RWPE1 (cell line): ENCODE results near the gene BAIAP3.

Experiments
- CTCF ChIA-PET: fragments of 350-600 bp; sonication (Branson Sonifier 250); formaldehyde crosslinking; extraction: SDS; loops from one replicate; lab custom pipeline; 2021; lab: Yijun Ruan, JAX
- POLR2A ChIA-PET: fragments of 400-600 bp; formaldehyde crosslinking; extraction: SDS; loops from one replicate; lab custom pipeline; 2020; ENCODE audit warnings: antibody characterized with exemption; ENCODE audit not compliant: low non-redundant PET; lab: Yijun Ruan, JAX
- DNase-seq: peaks from one replicate; pipeline ENCODE4 v3.0.0; 2012; ENCODE audit warnings: low spot score
- H3K27ac ChIP-seq: fragments of 450-650 bp; 2 replicates; pipeline ENCODE4 v1.5.1; 2017
- TF ChIP-seq, protein P1 (sequence below): fragments of 450-650 bp; conservative IDR thresholded peaks from 2 replicates; pipeline ENCODE4 v1.5.1; 2017; ENCODE audit warnings: low read depth, mild to moderate bottlenecking

Gene BAIAP3

DNA sequence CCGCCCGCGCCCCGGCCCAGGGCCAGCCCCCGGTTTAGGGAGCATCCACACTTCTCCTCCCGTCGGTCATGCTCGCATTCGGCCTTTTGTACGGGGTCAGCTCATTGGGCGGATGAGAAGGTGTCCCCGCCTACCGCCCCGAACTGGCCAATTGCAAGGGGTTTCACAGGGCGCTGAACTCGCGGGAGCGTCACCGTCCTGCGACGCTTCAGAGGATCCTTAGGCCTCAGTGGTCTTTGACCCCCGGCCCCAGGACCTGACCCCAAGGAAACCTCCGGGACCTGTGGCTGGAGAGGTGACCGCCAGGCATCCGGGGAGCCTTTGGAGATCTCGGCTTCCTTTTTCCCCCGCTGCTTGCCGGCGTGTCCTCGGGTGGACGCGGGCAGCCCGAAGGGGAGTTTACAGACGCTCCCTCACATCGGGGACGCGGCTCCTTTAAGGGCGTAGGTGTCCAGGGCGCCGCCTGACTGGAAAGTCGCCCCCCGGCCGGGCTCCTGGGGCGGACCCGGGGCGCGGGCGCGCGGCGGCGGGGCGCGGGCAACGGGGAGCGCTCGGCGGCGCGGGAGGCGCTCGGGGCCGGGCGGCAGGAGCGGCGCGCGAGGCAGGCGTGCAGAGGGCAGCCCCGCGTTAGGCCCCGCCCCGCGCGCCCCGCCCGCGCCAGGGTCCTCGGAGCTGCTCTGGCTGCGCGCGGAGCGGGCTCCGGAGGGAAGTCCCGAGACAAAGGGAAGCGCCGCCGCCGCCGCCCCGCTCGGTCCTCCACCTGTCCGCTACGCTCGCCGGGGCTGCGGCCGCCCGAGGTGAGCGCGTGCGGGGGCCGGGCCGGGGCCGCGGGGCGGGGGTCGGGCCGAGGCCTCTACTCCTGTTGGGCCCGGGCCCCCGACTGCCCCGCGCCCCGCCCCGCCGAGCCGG lies 24.2 kb upstream of the BAIAP3 start, which contains the start of gene UBE2I:
Gene UBE2I, plus strand, starts transcription at position 660 of the 909 bp plus-strand sequence. CDS start 4,395 bp downstream, outside the sequence.
- TF ChIP-seq, protein P1, sequence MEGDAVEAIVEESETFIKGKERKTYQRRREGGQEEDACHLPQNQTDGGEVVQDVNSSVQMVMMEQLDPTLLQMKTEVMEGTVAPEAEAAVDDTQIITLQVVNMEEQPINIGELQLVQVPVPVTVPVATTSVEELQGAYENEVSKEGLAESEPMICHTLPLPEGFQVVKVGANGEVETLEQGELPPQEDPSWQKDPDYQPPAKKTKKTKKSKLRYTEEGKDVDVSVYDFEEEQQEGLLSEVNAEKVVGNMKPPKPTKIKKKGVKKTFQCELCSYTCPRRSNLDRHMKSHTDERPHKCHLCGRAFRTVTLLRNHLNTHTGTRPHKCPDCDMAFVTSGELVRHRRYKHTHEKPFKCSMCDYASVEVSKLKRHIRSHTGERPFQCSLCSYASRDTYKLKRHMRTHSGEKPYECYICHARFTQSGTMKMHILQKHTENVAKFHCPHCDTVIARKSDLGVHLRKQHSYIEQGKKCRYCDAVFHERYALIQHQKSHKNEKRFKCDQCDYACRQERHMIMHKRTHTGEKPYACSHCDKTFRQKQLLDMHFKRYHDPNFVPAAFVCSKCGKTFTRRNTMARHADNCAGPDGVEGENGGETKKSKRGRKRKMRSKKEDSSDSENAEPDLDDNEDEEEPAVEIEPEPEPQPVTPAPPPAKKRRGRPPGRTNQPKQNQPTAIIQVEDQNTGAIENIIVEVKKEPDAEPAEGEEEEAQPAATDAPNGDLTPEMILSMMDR, result no peak
- H3K27ac ChIP-seq, result peak within 1 kb of the TSS; percentile 96
- peak; percentile 98 for DNase-seq
- ChIA-PET CTCF (interaction anchor here (0.6 to 0.9 kb wide), 3 partner anchors 11 to 62 kb away, joined by 3 to 4 read pairs (median 3); no protein-coding TSS in a partner anchor), POLR2A (interaction anchor here (0.5 kb wide), 1 partner anchor 17 kb away, joined by 6 read pairs; no protein-coding TSS in a partner anchor)

DNA sequence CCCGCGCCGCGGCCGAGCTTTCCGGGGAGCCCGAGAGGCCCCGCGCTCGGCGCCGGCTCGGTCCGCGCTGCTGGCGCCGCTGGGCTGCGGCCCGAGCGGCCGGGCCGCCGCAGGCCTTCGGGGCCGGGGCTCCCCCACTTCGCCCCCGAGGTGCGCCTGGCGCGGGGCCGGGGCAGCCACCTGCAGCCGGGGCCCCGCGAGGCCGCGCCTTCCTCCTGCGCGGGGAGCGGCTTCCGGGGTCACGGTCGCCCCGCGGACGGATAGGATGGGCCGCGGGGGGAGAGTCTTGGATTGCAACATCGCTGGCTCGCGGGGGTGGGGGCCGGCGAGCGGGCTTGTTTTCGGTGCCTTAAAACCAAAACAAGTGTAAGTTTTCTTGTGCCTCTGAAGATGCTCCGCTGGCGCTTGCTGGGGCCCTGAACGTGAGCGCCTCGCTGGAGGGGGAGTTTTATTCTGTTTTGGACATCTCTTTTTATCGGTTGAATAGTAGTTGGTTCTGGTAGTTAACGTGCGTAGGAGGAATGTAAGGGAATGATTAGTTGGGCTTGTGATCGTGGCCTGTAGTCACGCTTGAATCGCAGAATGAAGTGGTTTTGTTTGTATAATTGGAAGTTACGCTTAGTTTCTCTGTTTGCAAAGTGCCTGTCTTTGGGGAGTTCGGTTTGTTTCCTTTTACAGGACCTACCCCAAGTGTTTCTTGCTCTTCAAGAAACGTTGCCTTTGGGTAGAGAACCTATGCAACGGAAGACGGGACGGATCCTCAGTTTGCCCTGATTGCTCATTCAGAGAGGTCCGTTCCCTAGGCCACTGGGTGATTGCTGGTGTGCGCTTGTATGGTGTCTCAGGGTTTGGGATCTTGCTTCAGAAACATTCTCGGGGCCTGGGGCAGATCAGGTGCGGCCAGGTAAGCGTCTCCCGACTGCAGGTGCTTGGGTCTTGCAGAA lies 23.3 kb upstream of the BAIAP3 start:
- H3K27ac ChIP-seq, result peak overlapping the region; percentile 96
- TF ChIP-seq, protein P1, result no peak
- POLR2A ChIA-PET, result no interaction called here
- no peak for DNase-seq
- CTCF ChIA-PET, result no interaction called here

DNA sequence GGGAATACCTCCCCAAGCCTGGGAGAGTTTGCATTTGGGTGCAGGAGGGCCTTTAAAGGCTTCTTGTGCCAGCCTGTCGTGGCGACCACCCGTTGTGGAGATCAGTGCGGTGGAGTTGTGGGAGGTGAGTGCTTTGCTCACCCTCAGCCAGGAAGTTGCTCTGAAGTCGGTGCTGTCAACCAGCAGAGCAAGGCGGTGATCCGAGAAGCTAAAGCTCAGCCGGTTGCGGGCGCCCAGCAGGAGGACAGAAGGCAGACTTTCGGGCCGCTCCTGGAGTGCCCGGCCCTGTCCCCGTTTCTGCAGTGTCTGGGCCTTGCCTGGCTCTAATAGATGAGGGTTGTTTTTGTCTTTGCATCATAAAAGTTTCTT lies 22.6 kb upstream of the BAIAP3 start:
- POLR2A ChIA-PET, result interaction anchor here (0.6 kb wide), 1 partner anchor 69 kb away, joined by 7 read pairs; no protein-coding TSS in a partner anchor
- CTCF ChIA-PET, result no interaction called here
- DNase-seq, result no peak
- H3K27ac ChIP-seq, result peak overlapping the region; percentile 96
- TF ChIP-seq, protein P1, result no peak

DNA sequence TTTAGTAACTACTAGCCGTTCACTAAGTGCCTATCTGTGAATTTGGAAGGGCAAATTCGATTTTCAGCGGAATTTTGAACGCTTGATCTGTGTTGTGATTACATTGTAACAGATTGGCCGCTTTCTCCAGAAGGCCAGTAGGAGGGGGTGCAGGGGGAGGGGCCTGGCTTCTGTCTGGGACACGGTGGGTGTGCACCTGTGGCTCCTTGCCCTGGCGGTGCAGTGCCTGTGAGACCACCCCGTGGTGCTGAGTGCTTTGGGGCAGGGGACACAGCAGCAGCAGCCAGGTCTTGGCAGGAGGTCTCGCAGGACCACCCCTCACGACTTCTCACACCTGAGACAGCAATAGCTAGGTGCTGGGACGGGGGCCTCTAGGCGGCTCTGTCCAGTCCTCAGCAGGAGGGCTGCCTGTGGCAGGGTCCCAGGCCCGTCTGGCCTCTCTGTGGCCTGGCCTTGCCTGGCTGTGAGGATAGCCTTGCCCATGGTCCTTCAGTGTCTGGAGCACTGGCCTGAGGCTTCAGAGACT lies 22.2 kb upstream of the BAIAP3 start:
- CTCF ChIA-PET, result interaction anchor here (0.6 kb wide), 1 partner anchor 516 kb away, joined by 6 read pairs; no protein-coding TSS in a partner anchor
- TF ChIP-seq, protein P1, result no peak
- no peak for DNase-seq
- H3K27ac ChIP-seq, result peak overlapping the region; percentile 96
- POLR2A ChIA-PET, result interaction anchor here (0.6 kb wide), 1 partner anchor 69 kb away, joined by 7 read pairs; no protein-coding TSS in a partner anchor

DNA sequence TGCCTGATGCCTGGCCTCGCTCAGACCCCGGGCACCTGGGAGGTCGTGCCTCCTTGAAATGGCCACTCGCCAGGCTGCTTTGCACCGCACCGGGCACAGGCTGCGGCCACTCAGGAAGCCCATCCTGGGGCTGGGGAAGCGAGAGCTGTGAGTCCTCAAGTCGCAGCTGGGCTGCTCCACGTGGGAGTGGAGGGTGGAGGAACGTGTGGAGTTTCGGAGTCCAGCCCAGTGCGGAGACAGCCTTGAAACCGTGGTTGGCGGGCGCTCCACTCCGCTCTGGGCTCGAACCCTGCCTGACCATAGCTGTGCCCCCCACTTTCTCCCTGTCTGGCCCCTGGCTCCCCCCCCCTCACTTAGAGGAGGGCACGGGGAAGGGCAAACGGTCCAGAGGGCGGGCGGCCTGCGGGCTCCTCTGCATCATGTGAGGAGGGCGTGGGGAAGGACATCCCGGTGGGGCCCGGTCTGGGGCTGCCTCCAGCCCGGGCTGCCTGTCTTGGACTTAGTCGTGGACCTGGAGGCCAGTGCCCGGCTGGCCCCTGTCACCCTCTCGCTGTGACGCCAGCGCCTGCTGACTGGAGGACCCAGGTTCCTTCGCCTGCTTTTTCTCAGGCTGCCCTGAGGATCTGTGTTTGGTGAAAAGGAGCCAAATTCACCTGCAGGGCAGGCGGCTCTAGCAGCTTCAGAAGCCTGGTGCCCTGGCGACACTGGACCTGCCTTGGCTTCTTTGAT lies 21.5 kb upstream of the BAIAP3 start:
- TF ChIP-seq, protein P1, result no peak
- POLR2A ChIA-PET, result no interaction called here
- peak overlapping the region; percentile 96 for H3K27ac ChIP-seq
- CTCF ChIA-PET, result interaction anchor here (0.6 kb wide), 1 partner anchor 517 kb away, joined by 6 read pairs; no protein-coding TSS in a partner anchor
- DNase-seq, result no peak
